Measurements from ENCODE around the gene FAM200B.

- TF ChIP-seq CTCF (IDR thresholded peaks at IDR 0.05): no peak
- no peak for TF ChIP-seq EP300 (IDR thresholded peaks at IDR 0.05)
These were observed 22.5 kb downstream of the FAM200B start for GRCh38 chr4:15704129-15704528.

Data from esophagus muscularis mucosa (tissue), 3 donors.